Mammary epithelial cell (primary cell): Measurements from ENCODE around the gene PRMT1.

Experiments used
- CTCF ChIP-seq, 2 donors: IDR thresholded peaks in 1 of 2; conservative IDR thresholded peaks in 1 of 2; 2 replicates each; pipeline ENCODE4 v1.5.1; 2011 to 2012; ENCODE audit warnings: inconsistent platforms in 2 of 2, low read length in 2 of 2, mild to moderate bottlenecking in 2 of 2, control low read depth in 1 of 2, low read depth in 1 of 2; ENCODE audit not compliant: insufficient read depth in 1 of 2; ENCODE audit errors: extremely low read depth in 1 of 2
- EZH2 ChIP-seq: IDR thresholded peaks from 2 replicates; pipeline ENCODE4 v1.6.1; 2012; ENCODE audit warnings: low read length, inconsistent platforms, borderline replicate concordance

GRCh38 chr19:49637821-49638738 lies 39.0 kb upstream of the PRMT1 start:
- no peak for TF ChIP-seq CTCF (conservative IDR thresholded peaks at IDR 0.05 in 1 of 2, IDR thresholded peaks at IDR 0.05 in 1 of 2; ENCODE audit: extremely low read depth in 1 of 2, insufficient read depth in 1 of 2, low read depth in 1 of 2, low read length in 2 of 2)
- TF ChIP-seq EZH2 = no peak
